Esophagus squamous epithelium (tissue), 5 donors: Measurements from ENCODE around the gene ASTN2. TPM values are rescaled to one million over a fixed set of nuclear protein-coding genes. Genes with fewer than 3 reads are reported as not detected.

Experiments used
- DNase-seq: peaks from one replicate; lab custom pipeline; 2025; lab: John Stamatoyannopoulos, UW
- H3K27ac ChIP-seq, 4 donors: fragments of 200-600 bp; sonication (generic); one replicate each; pipeline ENCODE4 v1.5.1; 2016 to 2019; ENCODE audit warnings: mild to moderate bottlenecking in 1 of 4
- H3K27me3 ChIP-seq, 4 donors: fragments of 200-600 bp; sonication (generic); 1 replicate in 3 of 4; 2 replicates in 1 of 4; pipeline versions ENCODE4 v1.5.1 to v1.6.0; 2017 to 2021; ENCODE audit warnings: antibody characterized with exemption in 1 of 4
- H3K36me3 ChIP-seq, 3 donors: fragments of 200-600 bp; sonication (generic); one replicate each; pipeline ENCODE4 v1.5.1; 2016 to 2019
- H3K4me1 ChIP-seq, 3 donors: fragments of 200-600 bp; sonication (generic); one replicate each; pipeline ENCODE4 v1.5.1; 2017 to 2019
- H3K4me3 ChIP-seq, 4 donors: fragments of 200-600 bp; sonication (generic); 1 replicate in 3 of 4; 2 replicates in 1 of 4; pipeline ENCODE4 v1.5.1; 2016 to 2019; ENCODE audit warnings: mild to moderate bottlenecking in 2 of 4, moderate library complexity in 1 of 4
- H3K9me3 ChIP-seq, 3 donors: fragments of 200-600 bp; sonication (generic); one replicate each; pipeline ENCODE4 v1.5.1; 2016 to 2019
- CTCF ChIP-seq, 6 experiments: fragments of 450-650 bp in 4 of 6; fragments of 200-600 bp in 2 of 6; sonication (generic) in 2 of 6; IDR thresholded peaks; one replicate each; pipeline ENCODE4 v1.5.1; 2016 to 2019; ENCODE audit warnings: antibody characterized with exemption in 6 of 6, mild to moderate bottlenecking in 4 of 6, moderate library complexity in 4 of 6
- POLR2A ChIP-seq, 4 donors: fragments of 450-650 bp; IDR thresholded peaks; one replicate each; pipeline ENCODE4 v1.6.1; 2017; ENCODE audit warnings: antibody characterized with exemption in 4 of 4, mild to moderate bottlenecking in 4 of 4, moderate library complexity in 3 of 4
- WGBS, 2 donors: methylation state at CpG; one replicate each; pipeline ENCODE4 v1.1.5; 2018; 5-methylcytosine and 5-hydroxymethylcytosine counted together
- intact Hi-C: fragments of 100-400 bp; cut with DNase I; formaldehyde crosslinking; loops from one replicate; pipeline ENCODE4 v1.15.0; 2022
- total RNA-seq, 4 donors: library from RNA; depleted of rRNA; stranded (reverse); fragments of >200 nt; gene quantifications; one replicate each; pipeline ENCODE4 v1.1.0, GENCODE V29; 2016
- donor health status: DM: yes; HTN: yes; CAD: no.

The ASTN2 gene
- total RNA-seq, 4 donors from 2014 or later: 0.13 to 1.9 (median 0.27) TPM; not detected in 1

- no peak overlapping the region for H3K27ac ChIP-seq
- WGBS, 2 donors: 55 to 84% methylated on average over 3 to 5 of the region's 6 CpGs
- TF ChIP-seq CTCF (IDR thresholded peaks at IDR 0.05) (no peak), POLR2A (IDR thresholded peaks at IDR 0.05) (no peak)
- no peaks in the 10 kb centered on the region for H3K4me1 ChIP-seq
- H3K36me3 ChIP-seq: no peaks in the 10 kb centered on the region
- no peaks in the 10 kb centered on the region for H3K27me3 ChIP-seq
- intact Hi-C loops: no loop called here
- H3K9me3 ChIP-seq: no peaks in the 10 kb centered on the region
- DNase-seq: no peak
- H3K4me3 ChIP-seq: no peak overlapping the region
Observed at GRCh38 chr9:117088786-117089185, 326.1 kb downstream of the ASTN2 start.

- Histone ChIP-seq H3K36me3 (no peaks in the 10 kb centered on the region), H3K4me1 (no peaks in the 10 kb centered on the region), H3K27me3 (no peaks in the 10 kb centered on the region), H3K9me3 (no peaks in the 10 kb centered on the region), H3K4me3 (no peak overlapping the region), H3K27ac (no peak overlapping the region)
- 47 to 50% methylated on average over 4 of the region's 4 CpGs for WGBS, 2 donors
- intact Hi-C loops: no loop called here
- TF ChIP-seq CTCF (IDR thresholded peaks at IDR 0.05): no peak
- TF ChIP-seq POLR2A (IDR thresholded peaks at IDR 0.05): no peak
- DNase-seq: no peak
Observed at GRCh38 chr9:117088140-117088539, 326.7 kb downstream of the ASTN2 start.

GRCh38 chr9:117084221-117084620 is 330.6 kb downstream of the ASTN2 start:
- H3K4me3 ChIP-seq: no peak overlapping the region
- no peaks in the 10 kb centered on the region for H3K36me3 ChIP-seq
- H3K27me3 ChIP-seq: no peaks in the 10 kb centered on the region
- TF ChIP-seq CTCF (IDR thresholded peaks at IDR 0.05): no peak
- no peak for TF ChIP-seq POLR2A (IDR thresholded peaks at IDR 0.05)
- H3K9me3 ChIP-seq: no peaks in the 10 kb centered on the region
- WGBS, 2 donors: 74 to 87% methylated on average over 3 to 4 of the region's 4 CpGs
- no peak for DNase-seq
- intact Hi-C loops: no loop called here
- H3K4me1 ChIP-seq: no peaks in the 10 kb centered on the region
- H3K27ac ChIP-seq: no peak overlapping the region

- H3K36me3 ChIP-seq: no peaks in the 10 kb centered on the region
- TF ChIP-seq POLR2A (IDR thresholded peaks at IDR 0.05): no peak
- TF ChIP-seq CTCF (IDR thresholded peaks at IDR 0.05): no peak
- intact Hi-C loops: no loop called here
Observed at GRCh38 chr9:117083559-117083958, 331.3 kb downstream of the ASTN2 start.

GRCh38 chr9:117081641-117082317 is 333.1 kb downstream of the ASTN2 start:
- H3K4me3 ChIP-seq: no peak overlapping the region
- no peak for DNase-seq
- H3K4me1 ChIP-seq: no peaks in the 10 kb centered on the region
- H3K36me3 ChIP-seq: no peaks in the 10 kb centered on the region
- 27 to 32% methylated on average over 5 of the region's 5 CpGs for WGBS, 2 donors
- intact Hi-C loops: no loop called here
- H3K27me3 ChIP-seq: no peaks in the 10 kb centered on the region
- TF ChIP-seq CTCF (IDR thresholded peaks at IDR 0.05) (no peak), POLR2A (IDR thresholded peaks at IDR 0.05) (no peak)
- no peaks in the 10 kb centered on the region for H3K9me3 ChIP-seq
- no peak overlapping the region for H3K27ac ChIP-seq

More at GRCh38 chr9:117083559-117083958, 331.3 kb downstream of the ASTN2 start:
- Histone ChIP-seq H3K27ac (no peak overlapping the region), H3K4me1 (no peaks in the 10 kb centered on the region), H3K4me3 (no peak overlapping the region), H3K9me3 (no peaks in the 10 kb centered on the region), H3K27me3 (no peaks in the 10 kb centered on the region)
- no peak for DNase-seq
- WGBS, 2 donors: 43 to 52% methylated on average over 8 of the region's 8 CpGs
